GM12878 (cell line): ENCODE measurements around the gene REXO1. TPM values are rescaled to one million over a fixed set of nuclear protein-coding genes. Genes with fewer than 3 reads are reported as not detected.

Experiments
- ATAC-seq: fragments of 200-7000 bp; cut with Tn5 transposase; 3 replicates; pipeline ENCODE4 v1.9.1; 2020; ENCODE audit warnings: mild to moderate bottlenecking, moderate library complexity
- BruUV-seq: library from RNA; stranded (reverse); fragments of 400-500 nt; replicated peaks from 2 replicates; lab custom pipeline; 2021; lab: Mats Ljungman, UMichigan
- CTCF ChIA-PET: fragments of 300-600 bp; sonication (Branson Sonifier 250); formaldehyde crosslinking; extraction: SDS; loops from one replicate; lab custom pipeline; 2021; ENCODE audit warnings: inconsistent platforms; lab: Yijun Ruan, JAX
- POLR2A ChIA-PET: fragments of 350-600 bp; formaldehyde crosslinking; extraction: SDS; loops from one replicate; lab custom pipeline; 2021; ENCODE audit warnings: inconsistent platforms; lab: Charles Lee
- RAD21 ChIA-PET: fragments of 300-600 bp; sonication (Branson Sonifier 250); formaldehyde crosslinking; loops from one replicate; lab custom pipeline; 2023; ENCODE audit warnings: antibody characterized with exemption; ENCODE audit not compliant: unreplicated experiment; lab: Charles Lee
- SMC1A ChIA-PET: fragments of 300-600 bp; sonication (Branson Sonifier 250); formaldehyde crosslinking; loops from one replicate; lab custom pipeline; 2023; ENCODE audit not compliant: unreplicated experiment, uncharacterized antibody; lab: Charles Lee
- DNase-seq: peaks from one replicate; pipeline ENCODE4 v3.0.0-alpha.2; 2011; ENCODE audit warnings: low read depth, low spot score
- FAIRE-seq: peaks from 3 replicates; lab custom pipeline; 2011; peaks lifted over from hg19 to GRCh38; lab: Jason Lieb, UNC
- H2AFZ ChIP-seq: 2 replicates; pipeline ENCODE4 v1.6.0; 2011; ENCODE audit warnings: low read depth, low read length, control low read depth; ENCODE audit not compliant: control insufficient read depth
- H3K27ac ChIP-seq: 2 replicates; pipeline ENCODE4 v1.5.1; 2011; ENCODE audit warnings: control low read depth; ENCODE audit not compliant: control insufficient read depth, insufficient read depth
- H3K27me3 ChIP-seq, 2 experiments: replicated peaks in 1 of 2; 2 replicates each; pipeline versions ENCODE4 v1.6.0 to v1.6.1; 2011; ENCODE audit warnings: low read length in 1 of 2; ENCODE audit not compliant: control insufficient read depth in 2 of 2, insufficient read depth in 2 of 2
- H3K36me3 ChIP-seq, 2 experiments: 2 replicates each; pipeline ENCODE4 v1.5.1; 2011; ENCODE audit warnings: low read length in 1 of 2; ENCODE audit not compliant: control insufficient read depth in 2 of 2, insufficient read depth in 2 of 2
- H3K4me1 ChIP-seq: 2 replicates; pipeline ENCODE4 v1.6.1; 2011; ENCODE audit warnings: mild to moderate bottlenecking, low read length, moderate library complexity, mixed read lengths; ENCODE audit not compliant: control insufficient read depth, insufficient read depth
- H3K4me2 ChIP-seq: 2 replicates; pipeline ENCODE4 v1.6.0; 2011; ENCODE audit warnings: control low read depth; ENCODE audit not compliant: control insufficient read depth, insufficient read depth
- H3K4me3 ChIP-seq: fragments of 200-600 bp; sonication (generic); 2 replicates; pipeline ENCODE4 v1.5.1; 2016
- H3K79me2 ChIP-seq: 2 replicates; pipeline ENCODE4 v1.6.0; 2011; ENCODE audit warnings: low read length; ENCODE audit not compliant: control insufficient read depth, insufficient read depth
- H3K9ac ChIP-seq: 2 replicates; pipeline ENCODE4 v1.8.0; 2011; ENCODE audit warnings: low read length, control low read depth, mixed read lengths; ENCODE audit not compliant: control insufficient read depth, insufficient read depth
- H3K9me3 ChIP-seq: replicated peaks from 3 replicates; pipeline ENCODE4 v1.5.1; 2011; ENCODE audit warnings: mild to moderate bottlenecking, low read length; ENCODE audit not compliant: control insufficient read depth, insufficient read depth
- H4K20me1 ChIP-seq: 2 replicates; pipeline ENCODE4 v1.6.0; 2011; ENCODE audit not compliant: control insufficient read depth, insufficient read depth
- BRCA1 ChIP-seq: IDR thresholded peaks from 2 replicates; pipeline ENCODE4 v1.6.1; 2011; ENCODE audit warnings: low read depth, low read length, improper control_type of control experiment
- CBX5 ChIP-seq: sonication (generic); IDR thresholded peaks from 2 replicates; pipeline ENCODE4 v1.6.1; 2016; ENCODE audit warnings: low read depth, moderate library complexity, mild to moderate bottlenecking, inconsistent platforms
- FOS ChIP-seq: IDR thresholded peaks from 3 replicates; pipeline ENCODE4 v1.6.1; 2011; ENCODE audit warnings: borderline replicate concordance; ENCODE audit not compliant: insufficient read length; ENCODE audit errors: extremely low read depth
- HDGF ChIP-seq: fragments of 450-650 bp; IDR thresholded peaks from 2 replicates; pipeline ENCODE4 v1.6.1; 2016; ENCODE audit warnings: antibody characterized with exemption
- IKZF1 ChIP-seq: fragments of 450-650 bp; conservative IDR thresholded peaks from 2 replicates; pipeline ENCODE4 v1.6.1; 2017; ENCODE audit warnings: antibody characterized with exemption, mild to moderate bottlenecking
- KLF5 ChIP-seq: fragments of 450-650 bp; IDR thresholded peaks from 2 replicates; pipeline ENCODE4 v1.6.1; 2014; ENCODE audit warnings: mild to moderate bottlenecking; ENCODE audit not compliant: partially characterized antibody
- MLLT1 ChIP-seq: fragments of 450-650 bp; IDR thresholded peaks from 2 replicates; pipeline ENCODE4 v1.6.1; 2016; ENCODE audit warnings: mild to moderate bottlenecking
- NKRF ChIP-seq: fragments of 450-650 bp; conservative IDR thresholded peaks from 2 replicates; pipeline ENCODE4 v1.6.1; 2017; ENCODE audit warnings: mild to moderate bottlenecking, moderate library complexity
- NRF1 ChIP-seq: conservative IDR thresholded peaks from 2 replicates; pipeline ENCODE4 v1.6.1; 2011; ENCODE audit warnings: mild to moderate bottlenecking, low read depth, low read length, improper control_type of control experiment
- TAF1 ChIP-seq: IDR thresholded peaks from 2 replicates; pipeline ENCODE4 v1.6.1; 2011; ENCODE audit warnings: mild to moderate bottlenecking, low read depth, low read length, borderline replicate concordance
- YY1 ChIP-seq: IDR thresholded peaks from 2 replicates; pipeline ENCODE4 v1.6.1; 2011; ENCODE audit warnings: low read depth, mild to moderate bottlenecking, low read length
- ZNF384 ChIP-seq: IDR thresholded peaks from 2 replicates; pipeline ENCODE4 v1.6.1; 2012; ENCODE audit warnings: low read depth, mild to moderate bottlenecking, low read length, improper control_type of control experiment, borderline replicate concordance
- WGBS: methylation state at CpG from one replicate; pipeline ENCODE4 v1.1.6; 2016; ENCODE audit warnings: low lambda C conversion rate; ENCODE audit not compliant: insufficient replicate concordance, insufficient coverage; ENCODE audit errors: missing lambda C conversion rate; 5-methylcytosine and 5-hydroxymethylcytosine counted together
- in situ Hi-C: fragments of 300-500 bp; cut with MboI; formaldehyde crosslinking; loops from 9 replicates; pipeline ENCODE4 v1.14.3; 2018; ENCODE audit warnings: mixed read lengths
- intact Hi-C: fragments of 100-400 bp; cut with micrococcal nuclease; formaldehyde crosslinking; loops from one replicate; pipeline ENCODE4 v1.14.2; 2022; ENCODE audit not compliant: unreplicated experiment
- polyA plus RNA-seq, 11 experiments: library from polyadenylated mRNA; depleted of rRNA in 4 of 11; unstranded in 6 of 11; stranded (reverse) in 5 of 11; fragments of >200 nt; fragmentation: Nextera tagmentation in 4 of 11; fragmentation: Illumina TruSeq in 1 of 11; extraction: Ambion mirVana in 4 of 11; extraction: Trizol in 1 of 11; gene quantifications; 1 replicate in 1 of 11; 2 replicates in 10 of 11; pipeline versions ENCODE4 v1.2.1 to v1.2.3, GENCODE V29; 2011 to 2016; ENCODE audit warnings: inconsistent platforms in 2 of 11, missing spikeins in 2 of 11, low read depth in 1 of 11
- total RNA-seq, 4 experiments: library from RNA; depleted of rRNA in 3 of 4; stranded (reverse); fragments of >200 nt in 3 of 4; fragmentation: Illumina TruSeq in 1 of 4; extraction: Trizol in 1 of 4; gene quantifications; 2 replicates each; pipeline versions ENCODE4 v1.2.1 to v1.2.3, GENCODE V29; 2013 to 2021

REXO1 gene
- total and polyA plus RNA-seq, 10 of the 15 experiments (the other 5 are each of a cell fraction or from before 2014, with no cell fraction given) = 0.03 to 45.2 (median 8.4) TPM

GRCh38 chr19:1768248-1768647, 80.0 kb downstream of the REXO1 start:
- SMC1A ChIA-PET = interaction anchor here (0.7 kb wide), 1 partner anchor 222 kb away, joined by 3 read pairs; no protein-coding TSS in a partner anchor
- Histone ChIP-seq H3K27me3 (peaks cover 6 to 10% of the 10 kb centered on the region in 2 experiments; a peak in 3 of 4 replicates), H3K4me2 (no peak overlapping the region), H2AFZ (no peak overlapping the region), H3K4me3 (no peak overlapping the region), H3K4me1 (no peaks in the 10 kb centered on the region), H3K36me3 (no peaks in the 10 kb centered on the region), H4K20me1 (no peaks in the 10 kb centered on the region), H3K9ac (no peak overlapping the region), H3K27ac (no peak overlapping the region), H3K79me2 (no peaks in the 10 kb centered on the region), H3K9me3 (peaks cover 6% of the 10 kb centered on the region)
- TF ChIP-seq HDGF (no peak), NRF1 (no peak), TAF1 (no peak), MLLT1 (no peak), IKZF1 (no peak), BRCA1 (no peak), FOS (no peak), NKRF (no peak), KLF5 (no peak), CBX5 (no peak), ZNF384 (no peak), YY1 (no peak)
- POLR2A ChIA-PET = no interaction called here
- ATAC-seq = no peak
- in situ Hi-C loops = loop anchor here (5.0 to 10.0 kb wide), 2 partner anchors 96 to 223 kb away; no protein-coding TSS in a partner anchor
- DNase-seq = no peak
- CTCF ChIA-PET = interaction anchor here (0.7 to 4.8 kb wide), 5 partner anchors 14 to 368 kb away, joined by 3 to 57 read pairs (median 10); no protein-coding TSS in a partner anchor
- FAIRE-seq = no peak
- intact Hi-C loops = loop anchor here (5.0 kb wide), 1 partner anchor 221 kb away; no protein-coding TSS in a partner anchor
- WGBS = 18% methylated on average over 13 of the region's 13 CpGs
- RAD21 ChIA-PET = no interaction called here
- no TSS peak for BruUV-seq
